NCI-H524 (cell line): Measurements from ENCODE around the gene NDOR1.

ENCODE experiments used
- DNase-seq, 2 experiments: peaks; one replicate each; lab custom pipeline; 2025; lab: John Stamatoyannopoulos, UW

The NDOR1 gene

GRCh38 chr9:137262909-137263285 lies 57.4 kb downstream of the NDOR1 start:
- no peak for DNase-seq

- no peak for DNase-seq
Measured at GRCh38 chr9:137263506-137263905, 58.0 kb downstream of the NDOR1 start.

- no peak for DNase-seq
Measured at GRCh38 chr9:137264067-137264466, 58.6 kb downstream of the NDOR1 start.

GRCh38 chr9:137265496-137266161 lies 60.1 kb downstream of the NDOR1 start:
- no peak for DNase-seq

GRCh38 chr9:137266162-137266527 lies 60.6 kb downstream of the NDOR1 start:
- no peak for DNase-seq
